Liver (tissue), 9 donors: Measurements from ENCODE around the gene FOLR1. TPM values are rescaled to one million over a fixed set of nuclear protein-coding genes. Genes with fewer than 3 reads are reported as not detected.

Experiments used
- DNase-seq: peaks from one replicate; pipeline ENCODE4 v3.0.0-alpha.2; 2017; ENCODE audit warnings: low spot score
- H3K27ac ChIP-seq, 2 donors: one replicate each; pipeline ENCODE4 v1.7.0; 2013; ENCODE audit warnings: inconsistent platforms in 2 of 2, low read length in 2 of 2, control low read depth in 1 of 2, low read depth in 1 of 2, mild to moderate bottlenecking in 1 of 2
- H3K27me3 ChIP-seq, 4 donors: one replicate each; pipeline versions ENCODE4 v1.6.1 to v1.7.0; 2013; ENCODE audit warnings: low read length in 3 of 4, inconsistent platforms in 1 of 4, mild to moderate bottlenecking in 1 of 4, moderate library complexity in 1 of 4; ENCODE audit not compliant: control insufficient read depth in 4 of 4, insufficient read depth in 4 of 4
- H3K36me3 ChIP-seq, 4 donors: one replicate each; pipeline versions ENCODE4 v1.6.1 to v1.7.0; 2013; ENCODE audit warnings: low read length in 3 of 4, mild to moderate bottlenecking in 3 of 4, low read depth in 1 of 4, moderate library complexity in 1 of 4; ENCODE audit not compliant: control insufficient read depth in 4 of 4, insufficient read depth in 3 of 4
- H3K4me1 ChIP-seq, 4 donors: one replicate each; pipeline versions ENCODE4 v1.6.1 to v1.7.0; 2013; ENCODE audit warnings: low read length in 3 of 4, mild to moderate bottlenecking in 3 of 4, moderate library complexity in 1 of 4; ENCODE audit not compliant: control insufficient read depth in 4 of 4, insufficient read depth in 4 of 4
- H3K4me3 ChIP-seq, 3 donors: one replicate each; pipeline versions ENCODE4 v1.6.1 to v1.7.0; 2013; ENCODE audit warnings: low read length in 3 of 3, control low read depth in 1 of 3, low read depth in 1 of 3, mild to moderate bottlenecking in 1 of 3
- H3K9ac ChIP-seq, 2 donors: one replicate each; pipeline ENCODE4 v1.7.0; 2013; ENCODE audit warnings: low read length in 2 of 2, mild to moderate bottlenecking in 2 of 2, moderate library complexity in 2 of 2, control low read depth in 1 of 2, low read depth in 1 of 2
- H3K9me3 ChIP-seq, 4 donors: one replicate each; pipeline versions ENCODE4 v1.6.1 to v1.7.0; 2013; ENCODE audit warnings: low read length in 3 of 4; ENCODE audit not compliant: control insufficient read depth in 4 of 4
- FOXA1 ChIP-seq: IDR thresholded peaks from 2 replicates; pipeline ENCODE4 v1.6.1; 2016; ENCODE audit warnings: antibody characterized with exemption
- FOXA2 ChIP-seq: IDR thresholded peaks from 2 replicates; pipeline ENCODE4 v1.6.1; 2016; ENCODE audit warnings: antibody characterized with exemption
- GABPA ChIP-seq, 2 donors: IDR thresholded peaks in 1 of 2; conservative IDR thresholded peaks in 1 of 2; 2 replicates each; pipeline ENCODE4 v1.6.1; 2016; ENCODE audit warnings: antibody characterized with exemption in 2 of 2, mild to moderate bottlenecking in 1 of 2, moderate library complexity in 1 of 2
- HNF4A ChIP-seq, 2 donors: conservative IDR thresholded peaks; 2 replicates each; pipeline ENCODE4 v1.6.1; 2016; ENCODE audit warnings: antibody characterized with exemption in 2 of 2, mild to moderate bottlenecking in 2 of 2
- HNF4G ChIP-seq: IDR thresholded peaks from 2 replicates; pipeline ENCODE4 v1.6.1; 2016; ENCODE audit warnings: antibody characterized with exemption
- JUND ChIP-seq, 2 donors: IDR thresholded peaks; 2 replicates each; pipeline ENCODE4 v1.6.1; 2016; ENCODE audit warnings: antibody characterized with exemption in 2 of 2
- NR2F2 ChIP-seq: IDR thresholded peaks from 2 replicates; pipeline ENCODE4 v1.6.1; 2016; ENCODE audit warnings: antibody characterized with exemption
- RAD21 ChIP-seq, 2 donors: IDR thresholded peaks; 2 replicates each; pipeline ENCODE4 v1.6.1; 2016; ENCODE audit warnings: antibody characterized with exemption in 2 of 2, mild to moderate bottlenecking in 2 of 2
- RXRA ChIP-seq, 2 donors: IDR thresholded peaks; 2 replicates each; pipeline ENCODE4 v1.6.1; 2017 to 2018; ENCODE audit warnings: antibody characterized with exemption in 2 of 2, mild to moderate bottlenecking in 1 of 2
- SP1 ChIP-seq: IDR thresholded peaks from 2 replicates; pipeline ENCODE4 v1.6.1; 2018; ENCODE audit warnings: antibody characterized with exemption, mild to moderate bottlenecking
- TAF1 ChIP-seq: conservative IDR thresholded peaks from 2 replicates; pipeline ENCODE4 v1.6.1; 2016; ENCODE audit warnings: antibody characterized with exemption, mild to moderate bottlenecking
- YY1 ChIP-seq: IDR thresholded peaks from 2 replicates; pipeline ENCODE4 v1.6.1; 2016; ENCODE audit warnings: antibody characterized with exemption, mild to moderate bottlenecking
- ZBTB33 ChIP-seq: IDR thresholded peaks from 2 replicates; pipeline ENCODE4 v1.6.1; 2016; ENCODE audit warnings: antibody characterized with exemption
- WGBS: extraction: QIAGEN DNeasy Blood & Tissue Kit; methylation state at CpG from one replicate; pipeline ENCODE4 v1.1.7; 2013; 5-methylcytosine and 5-hydroxymethylcytosine counted together
- polyA plus RNA-seq, 2 donors: library from polyadenylated mRNA; stranded (reverse) in 1 of 2; unstranded in 1 of 2; fragments of 200-250 nt in 1 of 2; fragments of >200 nt in 1 of 2; fragmentation: Nextera tagmentation in 1 of 2; extraction: Ambion mirVana in 1 of 2; gene quantifications; one replicate each; pipeline versions ENCODE4 v1.2.1 to v1.2.3, GENCODE V29; 2013 to 2015
- total RNA-seq, 2 donors: library from RNA; depleted of rRNA; stranded (reverse); fragments of >200 nt; gene quantifications; one replicate each; pipeline ENCODE4 v1.2.3, GENCODE V29; 2014
- TF ChIP-seq, protein P1 (sequence below): IDR thresholded peaks from 2 replicates; pipeline ENCODE4 v1.6.1; 2016; ENCODE audit warnings: antibody characterized with exemption
- TF ChIP-seq, protein P2 (sequence below): fragments of 150-350 bp; IDR thresholded peaks from 2 replicates; pipeline ENCODE4 v1.5.1; 2017; ENCODE audit warnings: improper control_type of control experiment, low read depth, low read length; ENCODE audit not compliant: missing input control
- TF ChIP-seq, protein P3 (sequence below): IDR thresholded peaks from 2 replicates; pipeline ENCODE4 v1.6.1; 2016; ENCODE audit warnings: antibody characterized with exemption
- TF ChIP-seq, protein P4 (sequence below): IDR thresholded peaks from 2 replicates; pipeline ENCODE4 v1.6.1; 2016; ENCODE audit warnings: antibody characterized with exemption, mild to moderate bottlenecking
- donor health status: healthy.
- donor health status: healthy.
- donor health status: healthy.
- donor health status: healthy.
- donor health status: healthy.

The FOLR1 gene
- total and polyA plus RNA-seq, 4 donors: 0.06 to 0.21 (median 0.09) TPM; not detected in 1

- WGBS: 18% methylated on average over 20 of the region's 20 CpGs
- no peak overlapping the region for H3K4me3 ChIP-seq
- no peak overlapping the region for H3K9ac ChIP-seq
- H3K4me1 ChIP-seq: peaks cover 9 to 22% (median 16%) of the 10 kb centered on the region in 4 donors
- peaks cover 1 to 13% (median 6%) of the 10 kb centered on the region in 4 donors for H3K36me3 ChIP-seq
- peaks cover 0 to 17% (median 11%) of the 10 kb centered on the region in 4 donors for H3K27me3 ChIP-seq
- DNase-seq: no peak
- H3K27ac ChIP-seq: no peak overlapping the region
- TF ChIP-seq NR2F2 (no peak), GABPA (IDR thresholded peaks at IDR 0.05 in 1 of 2, conservative IDR thresholded peaks at IDR 0.05 in 1 of 2) (no peak), TAF1 (no peak), YY1 (no peak), FOXA2 (no peak), HNF4G (no peak), SP1 (no peak), JUND (IDR thresholded peaks at IDR 0.05) (no peak), RAD21 (IDR thresholded peaks at IDR 0.05) (no peak), ZBTB33 (no peak), FOXA1 (no peak)
- TF ChIP-seq, protein P1, sequence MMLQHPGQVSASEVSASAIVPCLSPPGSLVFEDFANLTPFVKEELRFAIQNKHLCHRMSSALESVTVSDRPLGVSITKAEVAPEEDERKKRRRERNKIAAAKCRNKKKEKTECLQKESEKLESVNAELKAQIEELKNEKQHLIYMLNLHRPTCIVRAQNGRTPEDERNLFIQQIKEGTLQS: no peak
- TF ChIP-seq, protein P2, sequence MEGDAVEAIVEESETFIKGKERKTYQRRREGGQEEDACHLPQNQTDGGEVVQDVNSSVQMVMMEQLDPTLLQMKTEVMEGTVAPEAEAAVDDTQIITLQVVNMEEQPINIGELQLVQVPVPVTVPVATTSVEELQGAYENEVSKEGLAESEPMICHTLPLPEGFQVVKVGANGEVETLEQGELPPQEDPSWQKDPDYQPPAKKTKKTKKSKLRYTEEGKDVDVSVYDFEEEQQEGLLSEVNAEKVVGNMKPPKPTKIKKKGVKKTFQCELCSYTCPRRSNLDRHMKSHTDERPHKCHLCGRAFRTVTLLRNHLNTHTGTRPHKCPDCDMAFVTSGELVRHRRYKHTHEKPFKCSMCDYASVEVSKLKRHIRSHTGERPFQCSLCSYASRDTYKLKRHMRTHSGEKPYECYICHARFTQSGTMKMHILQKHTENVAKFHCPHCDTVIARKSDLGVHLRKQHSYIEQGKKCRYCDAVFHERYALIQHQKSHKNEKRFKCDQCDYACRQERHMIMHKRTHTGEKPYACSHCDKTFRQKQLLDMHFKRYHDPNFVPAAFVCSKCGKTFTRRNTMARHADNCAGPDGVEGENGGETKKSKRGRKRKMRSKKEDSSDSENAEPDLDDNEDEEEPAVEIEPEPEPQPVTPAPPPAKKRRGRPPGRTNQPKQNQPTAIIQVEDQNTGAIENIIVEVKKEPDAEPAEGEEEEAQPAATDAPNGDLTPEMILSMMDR: no peak
- TF ChIP-seq, protein P3, sequence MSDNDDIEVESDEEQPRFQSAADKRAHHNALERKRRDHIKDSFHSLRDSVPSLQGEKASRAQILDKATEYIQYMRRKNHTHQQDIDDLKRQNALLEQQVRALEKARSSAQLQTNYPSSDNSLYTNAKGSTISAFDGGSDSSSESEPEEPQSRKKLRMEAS: no peak
- TF ChIP-seq, protein P4, sequence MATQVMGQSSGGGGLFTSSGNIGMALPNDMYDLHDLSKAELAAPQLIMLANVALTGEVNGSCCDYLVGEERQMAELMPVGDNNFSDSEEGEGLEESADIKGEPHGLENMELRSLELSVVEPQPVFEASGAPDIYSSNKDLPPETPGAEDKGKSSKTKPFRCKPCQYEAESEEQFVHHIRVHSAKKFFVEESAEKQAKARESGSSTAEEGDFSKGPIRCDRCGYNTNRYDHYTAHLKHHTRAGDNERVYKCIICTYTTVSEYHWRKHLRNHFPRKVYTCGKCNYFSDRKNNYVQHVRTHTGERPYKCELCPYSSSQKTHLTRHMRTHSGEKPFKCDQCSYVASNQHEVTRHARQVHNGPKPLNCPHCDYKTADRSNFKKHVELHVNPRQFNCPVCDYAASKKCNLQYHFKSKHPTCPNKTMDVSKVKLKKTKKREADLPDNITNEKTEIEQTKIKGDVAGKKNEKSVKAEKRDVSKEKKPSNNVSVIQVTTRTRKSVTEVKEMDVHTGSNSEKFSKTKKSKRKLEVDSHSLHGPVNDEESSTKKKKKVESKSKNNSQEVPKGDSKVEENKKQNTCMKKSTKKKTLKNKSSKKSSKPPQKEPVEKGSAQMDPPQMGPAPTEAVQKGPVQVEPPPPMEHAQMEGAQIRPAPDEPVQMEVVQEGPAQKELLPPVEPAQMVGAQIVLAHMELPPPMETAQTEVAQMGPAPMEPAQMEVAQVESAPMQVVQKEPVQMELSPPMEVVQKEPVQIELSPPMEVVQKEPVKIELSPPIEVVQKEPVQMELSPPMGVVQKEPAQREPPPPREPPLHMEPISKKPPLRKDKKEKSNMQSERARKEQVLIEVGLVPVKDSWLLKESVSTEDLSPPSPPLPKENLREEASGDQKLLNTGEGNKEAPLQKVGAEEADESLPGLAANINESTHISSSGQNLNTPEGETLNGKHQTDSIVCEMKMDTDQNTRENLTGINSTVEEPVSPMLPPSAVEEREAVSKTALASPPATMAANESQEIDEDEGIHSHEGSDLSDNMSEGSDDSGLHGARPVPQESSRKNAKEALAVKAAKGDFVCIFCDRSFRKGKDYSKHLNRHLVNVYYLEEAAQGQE: no peak
- no peaks in the 10 kb centered on the region for H3K9me3 ChIP-seq
Observed at GRCh38 chr11:72241291-72241781, 49.4 kb downstream of the FOLR1 start.

DNA sequence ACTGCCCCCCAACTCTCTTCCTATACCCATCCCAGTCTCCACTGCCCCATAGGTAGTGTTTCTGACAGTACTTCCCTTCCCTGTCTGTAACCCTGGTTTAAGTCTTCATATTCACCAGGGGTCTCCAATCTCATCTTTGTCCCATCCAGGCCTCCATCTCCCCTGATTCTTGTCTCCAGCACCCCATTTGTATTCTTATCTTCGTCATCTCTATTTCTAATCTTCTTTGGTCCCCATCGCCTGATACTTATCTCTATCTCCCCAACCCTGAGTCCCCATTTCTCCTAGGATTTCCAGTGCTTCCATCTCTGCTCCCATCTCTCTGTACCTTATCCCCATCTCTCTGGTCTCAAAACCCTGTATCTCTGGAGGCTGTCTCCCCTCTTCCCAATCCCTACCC, 50.2 kb downstream of the FOLR1 start:
- peaks cover 0 to 5% (median 1%) of the 10 kb centered on the region in 4 donors for H3K36me3 ChIP-seq
- TF ChIP-seq SP1 (no peak), TAF1 (no peak), YY1 (no peak), HNF4A (conservative IDR thresholded peaks at IDR 0.05) (no peak), ZBTB33 (no peak), RXRA (IDR thresholded peaks at IDR 0.05) (no peak), HNF4G (no peak), JUND (IDR thresholded peaks at IDR 0.05) (no peak), RAD21 (IDR thresholded peaks at IDR 0.05) (no peak), FOXA2 (no peak)
- TF ChIP-seq, protein P1: no peak
- TF ChIP-seq, protein P2: no peak
- peaks cover 0 to 18% (median 11%) of the 10 kb centered on the region in 4 donors for H3K27me3 ChIP-seq
- no peak overlapping the region for H3K27ac ChIP-seq
- no peaks in the 10 kb centered on the region for H3K9me3 ChIP-seq
- WGBS: 90% methylated on average over 2 of the region's 2 CpGs
- H3K4me1 ChIP-seq: peaks cover 9 to 22% (median 16%) of the 10 kb centered on the region in 4 donors
- H3K4me3 ChIP-seq: no peak overlapping the region
- no peak overlapping the region for H3K9ac ChIP-seq
- DNase-seq: no peak
